T-helper 2 cell treated with Interferon-gamma antibody and Interleukin-4, amounts not matched to agents 100 ng/mL and 5 ng/mL, for 36 hours (primary cell): ENCODE results near the gene CD2AP. TPM values are rescaled to one million over a fixed set of nuclear protein-coding genes. Genes with fewer than 3 reads are reported as not detected.
"Not testable (repeated sequence)": the region's sequence is repeated elsewhere in the genome, so short reads cannot be mapped to it uniquely, and the experiment has no call there.

Experiments used
- intact Hi-C: fragments of 100-400 bp; cut with micrococcal nuclease; formaldehyde crosslinking; loops from one replicate; pipeline ENCODE4 v1.15.1; 2023
- total RNA-seq: library from RNA; stranded (reverse); gene quantifications from 2 replicates; pipeline ENCODE4 v1.2.3, GENCODE V29; 2022

CD2AP gene
- total RNA-seq, 1 donor from 2014 or later, result 30.8 TPM

DNA sequence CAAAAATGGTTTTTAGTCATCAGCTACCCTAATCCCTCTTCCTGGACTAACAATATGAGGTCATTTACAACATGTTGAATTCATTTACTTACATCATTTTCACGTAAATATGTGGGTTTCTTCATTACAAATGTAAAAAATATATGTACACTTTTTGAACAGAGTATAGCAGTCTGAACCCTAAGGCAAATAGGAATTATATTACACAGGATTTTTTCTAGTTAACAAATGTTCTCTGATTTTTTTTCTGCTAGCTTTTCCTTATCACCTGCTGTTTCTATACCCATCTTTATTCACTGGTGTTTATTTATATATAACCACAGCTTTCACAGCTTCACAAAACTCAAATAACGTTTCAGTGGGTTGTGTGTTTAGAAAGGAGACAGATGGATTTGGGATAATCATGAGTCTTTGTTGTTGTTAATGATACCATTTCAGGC lies 21.0 kb upstream of the CD2AP start:
- intact Hi-C loops, result no loop called here

DNA sequence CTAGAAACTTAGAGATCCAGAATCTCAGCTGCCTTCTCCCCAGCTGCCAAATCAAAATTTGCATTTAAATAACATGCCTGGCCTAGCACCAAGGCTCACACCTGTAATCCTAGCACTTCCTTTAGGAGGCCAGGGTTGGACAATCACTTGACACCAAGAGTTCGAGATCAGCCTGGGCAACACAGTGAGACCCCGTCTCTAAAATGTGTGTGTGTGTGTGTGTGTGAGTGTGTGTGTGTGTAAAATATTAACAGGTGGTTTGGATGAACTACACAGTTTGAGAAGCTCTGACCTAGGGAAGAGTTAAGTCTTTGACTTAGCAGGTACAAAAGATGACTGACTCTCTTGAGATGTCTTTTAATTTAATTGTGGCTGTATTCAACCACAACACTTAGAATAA lies 20.2 kb upstream of the CD2AP start:
- intact Hi-C loops, result no loop called here

DNA sequence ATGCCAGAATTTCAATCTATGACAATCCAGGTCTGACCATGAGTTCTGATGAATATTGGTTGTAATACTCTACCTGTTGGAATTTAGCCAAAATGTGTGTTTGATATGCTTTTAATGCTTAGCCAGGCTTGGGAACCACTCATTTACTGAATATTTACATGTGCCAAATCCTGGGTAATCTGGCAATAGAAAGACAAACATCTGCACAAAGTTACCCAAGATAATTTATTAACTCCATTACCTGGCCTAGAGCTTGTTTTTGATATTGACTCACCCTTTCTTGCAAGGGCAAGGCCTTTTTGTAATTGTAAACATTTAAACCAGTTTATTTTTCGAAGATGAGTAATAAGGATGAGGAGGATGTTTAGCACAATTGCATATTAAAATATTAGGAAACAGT lies 13.5 kb upstream of the CD2AP start:
- intact Hi-C loops, result no loop called here

DNA sequence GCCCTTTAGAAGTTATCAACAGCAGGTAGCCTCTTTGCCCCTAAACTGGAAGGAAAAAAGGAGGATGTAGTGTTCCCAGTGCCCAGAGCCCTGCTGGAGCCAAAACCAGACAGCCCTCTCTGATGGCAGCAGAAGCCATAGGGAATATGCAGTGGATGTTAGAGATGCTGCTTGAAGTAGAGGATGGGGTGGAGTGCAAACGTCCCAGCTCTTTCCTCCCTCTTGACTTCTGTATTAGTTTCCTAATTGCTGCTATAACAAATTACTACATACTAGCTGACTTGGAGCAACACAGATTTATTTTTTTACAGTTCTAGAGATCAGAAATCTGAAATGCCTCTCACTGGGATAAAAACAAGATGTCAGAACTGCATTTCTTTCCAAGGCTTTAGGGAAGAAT lies 12.5 kb upstream of the CD2AP start:
- intact Hi-C loops, result no loop called here

DNA sequence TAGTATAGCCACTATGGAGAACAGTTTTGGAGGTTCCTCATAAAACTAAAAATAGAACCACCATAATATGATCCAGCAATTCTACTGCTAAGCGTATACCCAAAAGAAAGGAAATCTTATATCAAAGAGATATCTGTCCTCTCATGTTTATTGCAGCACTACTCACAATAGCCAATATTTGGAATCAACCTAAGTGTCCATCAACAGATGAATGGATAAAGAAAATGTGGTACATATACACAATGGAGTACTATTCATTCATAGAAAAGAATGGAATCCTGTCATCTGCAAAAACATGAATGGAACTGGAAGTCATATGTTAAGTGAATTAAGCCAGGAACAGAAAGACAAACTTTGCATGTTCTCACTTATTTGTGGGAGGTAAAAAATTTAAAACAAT lies 5.7 kb upstream of the CD2AP start:
- intact Hi-C loops, result loop anchor here (10.0 kb wide), 3 partner anchors 133 to 1457 kb away; partner anchors contain the start of gene CLIC5

DNA sequence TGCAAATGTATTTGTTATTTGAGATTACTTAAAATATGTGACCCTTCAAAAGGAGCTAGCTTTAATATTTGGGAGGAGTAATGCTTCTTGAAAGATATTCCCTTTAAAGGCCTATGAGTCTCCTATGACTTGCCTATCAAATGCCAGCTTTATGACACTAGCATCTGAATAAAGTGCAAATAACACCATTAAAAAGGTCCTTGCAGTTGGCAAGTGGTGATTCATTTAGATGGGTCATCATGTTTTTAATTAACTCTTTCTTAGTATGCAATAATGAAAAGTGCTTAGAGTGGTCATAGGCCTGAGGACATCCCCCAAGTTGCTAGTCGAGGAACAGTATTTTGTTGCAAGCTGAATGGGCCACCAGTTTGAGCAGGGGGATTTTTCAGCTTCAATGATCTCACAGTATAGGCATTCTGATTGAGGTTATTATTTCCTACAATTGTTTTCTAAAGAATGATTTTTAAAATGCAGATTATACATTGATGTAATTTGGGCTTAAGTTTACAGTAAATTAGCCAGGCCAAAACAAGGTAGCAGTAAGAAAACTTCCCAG lies 3.7 kb upstream of the CD2AP start:
- intact Hi-C loops, result loop anchor here (10.0 kb wide), 3 partner anchors 131 to 1459 kb away; partner anchors contain the start of gene CLIC5

DNA sequence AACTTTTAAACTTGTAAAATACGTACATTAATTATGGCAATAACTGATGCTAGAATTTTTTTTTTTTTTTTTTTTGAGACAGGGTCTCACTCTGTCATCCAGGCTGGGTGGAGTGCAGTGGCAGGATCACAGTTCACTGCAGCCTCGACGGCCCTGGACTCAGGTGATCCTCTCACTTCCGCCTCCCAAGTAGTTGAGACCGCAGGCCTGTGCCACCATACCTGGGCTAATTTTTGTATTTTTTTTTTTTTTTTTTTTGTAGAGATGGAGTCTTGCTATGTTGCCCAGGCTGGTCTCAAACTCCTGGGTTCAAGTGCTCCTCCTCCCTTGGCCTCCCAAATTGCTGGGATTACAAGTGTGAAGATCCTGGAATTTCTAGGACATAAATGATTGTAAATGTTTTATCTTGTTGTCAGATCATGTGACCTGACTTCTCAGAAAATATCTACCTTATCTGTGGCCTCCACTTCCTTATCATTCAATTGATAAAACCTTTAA lies 2.2 kb upstream of the CD2AP start:
- intact Hi-C loops, result loop anchor here (5.0 to 10.0 kb wide), 4 partner anchors 77 to 1461 kb away; partner anchors contain the start of gene CLIC5

DNA sequence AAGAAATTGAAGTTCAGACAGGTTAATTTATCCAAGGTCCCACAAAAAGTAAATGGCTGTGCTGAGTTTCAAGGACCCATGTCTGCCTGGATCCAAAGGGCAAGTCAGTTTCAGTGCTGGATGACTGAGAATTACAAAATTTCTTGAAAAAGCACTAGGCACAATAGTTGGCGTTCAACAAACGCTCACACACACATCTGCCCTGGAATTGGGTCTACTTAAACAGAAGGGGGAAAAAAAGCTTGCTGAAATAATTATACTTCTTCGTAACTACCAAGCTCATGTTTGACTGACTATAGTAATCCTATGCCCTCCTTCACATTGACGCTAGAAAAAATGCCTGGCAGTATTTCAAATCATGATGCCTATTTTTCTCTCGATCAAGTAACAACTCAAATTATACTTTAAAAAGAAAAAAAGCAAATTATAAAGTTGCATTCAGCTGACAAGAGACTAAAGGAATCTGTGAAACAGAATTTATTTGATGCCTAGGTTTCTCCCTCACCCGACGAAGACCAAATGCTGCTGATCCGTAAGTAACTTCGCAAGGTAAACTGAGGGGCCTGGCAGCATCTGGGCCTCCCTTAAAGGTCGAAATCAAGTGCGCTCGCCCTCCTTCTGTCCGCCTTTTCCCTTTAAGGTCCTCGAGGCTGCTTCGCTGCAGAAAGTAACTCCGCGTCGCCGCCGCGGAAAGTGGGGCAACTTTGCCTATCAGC lies 650 bp upstream of the CD2AP start:
- intact Hi-C loops, result loop anchor here (1.0 to 10.0 kb wide), 5 partner anchors 63 to 1462 kb away; partner anchors contain the start of gene CLIC5

DNA sequence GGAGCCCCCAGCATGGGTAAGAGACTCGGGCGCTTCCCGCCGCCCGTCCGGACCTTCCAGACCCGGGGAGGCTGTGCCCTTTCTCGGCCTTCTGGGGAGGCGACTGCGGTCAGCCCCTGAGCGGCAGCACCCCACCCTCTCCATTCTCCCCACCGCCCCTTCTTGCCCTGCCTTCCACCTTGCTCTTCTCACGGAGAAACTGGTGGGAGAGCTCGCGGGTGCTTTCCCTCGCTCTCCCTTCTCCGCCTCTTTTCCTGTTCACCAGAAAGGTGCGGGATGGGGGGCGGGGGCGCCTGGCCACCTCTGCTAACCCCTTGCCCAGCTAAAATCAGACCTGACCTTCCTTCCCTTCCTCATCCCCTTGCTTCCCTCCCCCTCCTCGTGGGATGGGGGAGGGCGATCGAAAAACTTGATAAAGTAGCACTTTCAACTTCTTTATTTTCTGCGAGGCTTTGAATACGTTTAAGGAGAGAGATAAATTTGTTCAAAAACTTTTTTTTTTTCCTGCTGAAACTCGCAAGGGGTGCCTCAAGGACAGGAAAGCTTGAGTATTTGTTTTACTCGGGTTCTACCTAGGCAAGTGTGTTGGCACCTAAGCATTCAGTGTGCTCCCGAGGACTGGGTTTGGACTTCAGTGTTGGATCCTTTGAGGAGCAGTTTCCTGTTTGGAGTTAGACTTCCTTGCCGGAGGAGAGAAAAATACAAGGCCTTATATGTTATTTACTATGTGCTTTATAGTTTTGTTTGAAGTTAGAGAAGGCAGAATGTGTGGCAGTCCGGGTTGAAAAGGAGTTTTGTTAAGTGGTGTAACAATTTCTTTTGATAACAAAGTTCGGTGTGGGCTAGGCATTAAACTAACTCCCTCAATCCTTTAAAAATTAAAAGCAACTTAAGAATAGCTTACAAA lies 897 bp downstream of the CD2AP start:
- intact Hi-C loops, result loop anchor here (2.0 to 10.0 kb wide), 5 partner anchors 74 to 1984 kb away; partner anchors contain the start of genes CENPQ, CLIC5 and MMUT

DNA sequence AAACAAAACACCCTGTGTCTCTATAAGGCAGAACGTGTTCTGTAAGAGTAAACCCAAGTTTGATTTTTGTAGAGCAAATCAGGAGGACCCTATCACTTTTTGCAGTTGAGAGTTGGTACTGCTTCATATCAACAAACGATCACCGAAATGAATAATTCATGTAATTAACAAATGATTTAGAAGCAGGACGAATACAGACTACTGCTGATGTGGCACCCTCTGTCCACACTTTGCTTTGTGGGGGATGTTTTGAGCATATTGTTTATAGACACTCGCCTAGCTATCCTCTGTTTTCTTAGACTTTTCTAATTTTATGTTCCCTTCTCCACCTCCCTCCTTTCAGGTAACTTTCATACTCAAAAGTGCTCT lies 1.5 kb downstream of the CD2AP start:
- intact Hi-C loops, result loop anchor here (2.0 to 10.0 kb wide), 5 partner anchors 73 to 1984 kb away; partner anchors contain the start of genes CENPQ, CLIC5 and MMUT

DNA sequence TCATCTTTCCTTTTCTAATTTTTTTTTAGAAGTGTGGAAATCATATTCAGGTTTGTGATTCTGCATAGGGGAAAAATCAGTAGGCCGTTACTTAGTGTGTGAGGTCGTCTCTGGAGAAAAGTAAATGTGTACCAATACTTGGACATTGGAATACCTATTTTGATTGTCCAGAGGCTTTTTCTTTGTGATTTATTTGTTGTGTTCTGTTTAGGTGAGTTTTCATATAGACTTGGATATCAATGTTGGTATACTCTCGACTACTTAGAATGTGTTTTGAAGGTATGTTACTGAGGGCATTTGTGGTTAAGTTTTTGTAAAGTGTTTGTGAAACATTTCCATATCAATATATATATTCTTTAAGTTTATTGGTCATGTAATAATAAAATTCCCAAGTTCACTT lies 2.3 kb downstream of the CD2AP start:
- intact Hi-C loops, result loop anchor here (2.0 to 10.0 kb wide), 5 partner anchors 72 to 1983 kb away; partner anchors contain the start of genes CENPQ, CLIC5 and MMUT

DNA sequence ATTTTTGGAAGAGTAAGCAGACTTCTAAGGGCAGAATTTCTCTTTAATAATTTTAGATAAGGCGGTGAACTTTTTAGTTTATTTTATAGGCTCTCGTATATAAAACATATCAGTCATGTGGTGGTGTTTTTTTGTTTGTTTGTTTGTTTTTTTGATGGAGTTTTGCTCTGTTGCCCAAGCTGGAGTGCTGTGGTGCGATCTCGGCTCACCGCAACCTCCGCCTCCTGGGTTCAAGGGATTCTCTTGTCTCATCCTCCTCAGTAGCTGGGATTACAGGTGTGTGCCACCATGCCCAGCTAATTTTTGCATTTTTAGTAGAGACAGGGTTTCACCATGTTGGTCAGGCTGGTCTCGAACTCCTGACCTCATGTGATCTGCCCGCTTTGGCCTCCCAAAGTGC lies 3.6 kb downstream of the CD2AP start:
- intact Hi-C loops, result not testable (repeated sequence)

DNA sequence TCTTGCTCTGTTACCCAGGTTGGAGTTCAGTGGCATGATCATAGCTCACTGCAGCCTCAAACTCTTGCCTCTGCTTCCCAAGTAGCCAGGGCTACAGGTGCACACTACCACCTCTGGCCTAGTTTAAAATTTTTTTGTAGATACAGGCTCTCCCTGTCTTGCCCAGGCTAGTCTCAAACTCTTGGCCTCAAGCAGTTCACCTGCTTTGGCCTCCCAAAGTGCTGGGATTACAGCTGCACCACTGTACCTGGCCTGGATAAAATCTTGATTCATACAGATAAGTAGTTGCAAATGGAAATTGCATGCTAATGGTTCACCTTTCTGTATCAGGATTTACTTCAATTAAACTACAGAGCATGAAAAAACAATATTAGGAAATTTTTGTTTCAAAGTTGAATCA lies 4.2 kb downstream of the CD2AP start:
- intact Hi-C loops, result no loop called here

DNA sequence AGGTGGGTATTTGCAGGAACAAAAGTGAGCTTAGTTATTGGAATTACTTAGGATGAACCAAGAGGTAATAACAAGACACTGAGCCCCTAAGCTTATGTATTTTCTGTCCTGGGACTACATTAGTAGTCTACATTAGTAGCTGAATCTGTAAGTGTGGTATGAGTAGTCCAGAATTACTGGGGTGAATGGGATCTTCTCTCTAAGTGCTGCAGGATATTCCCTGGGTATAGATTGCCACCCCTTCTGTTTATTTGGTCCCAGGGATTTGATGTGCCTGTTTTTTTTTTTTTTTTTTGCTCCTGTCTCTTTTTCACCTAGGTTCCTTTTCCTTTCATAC lies 5.9 kb downstream of the CD2AP start:
- intact Hi-C loops, result no loop called here

DNA sequence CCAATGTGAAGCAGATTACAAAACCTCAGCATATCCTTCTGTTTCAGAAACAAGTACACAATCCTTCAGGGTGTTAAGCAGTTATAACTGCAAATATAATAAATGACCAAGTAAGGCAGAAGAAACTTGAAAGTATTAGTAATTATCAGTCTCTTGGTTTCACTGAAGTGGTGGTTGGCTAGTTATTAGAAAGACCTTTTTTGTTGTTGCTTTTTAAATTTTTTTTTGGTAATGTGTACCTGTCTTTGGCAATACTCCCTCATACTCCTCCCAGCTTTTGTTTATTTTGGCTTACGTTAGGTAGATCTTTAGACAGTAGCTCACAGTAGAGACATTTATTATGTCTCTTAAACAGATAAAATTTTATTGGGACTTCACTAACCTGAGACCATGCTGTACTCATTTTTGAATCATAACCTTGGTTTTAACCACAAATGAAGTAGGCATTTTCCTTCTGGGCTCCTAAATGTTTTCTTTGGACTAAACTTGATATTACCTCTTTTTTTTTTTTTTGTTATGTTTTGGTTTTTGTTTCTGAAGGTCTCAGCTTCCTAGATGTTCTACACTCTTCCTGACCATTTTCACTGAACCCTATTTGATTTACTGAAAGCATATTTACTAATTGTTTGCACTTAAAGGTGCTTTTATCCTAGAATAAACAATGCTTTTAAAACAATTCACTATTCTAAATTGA lies 6.4 kb downstream of the CD2AP start:
- intact Hi-C loops, result no loop called here

DNA sequence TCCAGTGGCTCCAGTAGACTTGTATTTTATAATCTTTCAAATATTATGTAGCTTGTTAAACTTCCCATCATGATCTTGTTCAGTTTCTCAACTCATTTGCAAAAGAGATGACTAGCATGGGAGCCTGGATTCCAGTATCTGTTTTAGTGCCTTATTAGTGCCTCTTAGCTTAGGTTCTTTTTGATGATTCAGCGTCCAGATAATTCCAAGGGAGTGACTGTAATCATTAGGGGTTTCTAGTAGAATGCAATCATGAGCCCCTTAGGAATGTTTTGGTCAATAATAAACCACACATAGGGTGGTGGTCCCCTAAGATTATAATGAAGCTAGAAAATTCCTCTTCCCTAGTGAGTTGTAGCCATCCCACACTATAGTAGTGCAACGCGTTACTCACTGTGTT lies 7.0 kb downstream of the CD2AP start:
- intact Hi-C loops, result no loop called here

DNA sequence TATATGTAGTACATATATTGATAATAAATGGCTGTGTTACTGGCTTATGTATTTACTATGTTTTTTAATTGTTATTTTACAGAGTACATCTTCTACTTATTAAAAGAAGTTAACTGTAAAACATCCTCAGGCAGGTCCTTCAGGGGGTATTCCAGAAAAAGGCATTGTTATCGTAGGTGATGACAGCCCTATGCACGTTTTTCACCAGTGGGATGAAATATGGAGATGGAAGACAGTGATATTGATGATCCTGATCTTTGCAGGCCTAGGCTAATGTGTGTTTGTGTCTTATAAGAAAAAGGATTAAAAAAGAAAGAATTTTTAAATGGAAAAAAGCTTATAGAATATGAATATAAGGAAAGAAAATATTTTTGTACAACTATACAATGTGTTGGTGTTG lies 7.5 kb downstream of the CD2AP start:
- intact Hi-C loops, result no loop called here

DNA sequence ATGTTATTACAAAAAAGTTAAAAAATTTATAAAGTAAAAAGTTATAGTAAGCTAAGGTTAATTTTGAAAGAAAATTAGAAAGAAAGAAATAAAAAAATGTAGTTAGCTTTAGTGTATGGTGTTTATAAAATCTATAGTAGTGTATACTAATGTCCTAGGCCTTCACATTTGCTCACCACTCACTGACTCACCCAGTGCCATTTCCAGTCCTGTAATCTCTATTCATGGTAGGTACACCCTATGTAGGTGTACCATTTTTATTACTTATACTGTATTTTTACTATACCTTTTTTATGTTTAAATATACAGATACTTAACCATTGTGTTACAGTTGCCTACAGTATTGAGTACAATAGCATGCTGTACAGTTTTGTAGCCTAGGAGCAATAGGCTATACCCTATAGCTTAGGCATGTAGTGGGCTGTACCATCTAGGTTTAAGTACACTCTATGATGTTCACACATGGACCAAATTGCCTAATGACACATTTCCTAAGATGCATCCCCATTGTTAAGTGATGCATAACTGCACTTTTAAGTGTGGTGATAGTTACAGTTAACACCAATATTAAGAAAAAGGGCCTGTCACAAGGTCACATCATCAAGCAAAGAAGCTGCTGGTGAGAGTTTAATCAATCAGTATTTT lies 8.0 kb downstream of the CD2AP start:
- intact Hi-C loops, result no loop called here

DNA sequence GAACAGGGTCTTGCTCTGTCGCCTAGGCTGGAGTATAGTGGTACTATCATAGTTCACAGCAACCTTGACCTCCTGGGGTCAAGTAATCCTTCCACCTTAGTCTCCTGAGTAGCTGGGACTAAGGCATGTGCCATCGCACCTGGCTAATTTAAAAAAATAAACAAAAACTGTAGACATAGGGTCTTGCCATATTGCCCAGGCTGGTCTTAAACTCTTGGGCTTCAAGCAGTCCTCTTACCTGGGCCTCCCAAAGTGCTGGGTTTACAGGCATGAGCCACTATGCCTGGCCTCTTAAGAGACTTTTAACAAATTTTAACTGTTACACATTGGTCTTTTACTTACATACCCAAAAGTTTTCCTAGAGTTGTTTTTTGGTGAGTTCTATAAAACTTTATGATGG lies 12.4 kb downstream of the CD2AP start:
- intact Hi-C loops, result no loop called here

DNA sequence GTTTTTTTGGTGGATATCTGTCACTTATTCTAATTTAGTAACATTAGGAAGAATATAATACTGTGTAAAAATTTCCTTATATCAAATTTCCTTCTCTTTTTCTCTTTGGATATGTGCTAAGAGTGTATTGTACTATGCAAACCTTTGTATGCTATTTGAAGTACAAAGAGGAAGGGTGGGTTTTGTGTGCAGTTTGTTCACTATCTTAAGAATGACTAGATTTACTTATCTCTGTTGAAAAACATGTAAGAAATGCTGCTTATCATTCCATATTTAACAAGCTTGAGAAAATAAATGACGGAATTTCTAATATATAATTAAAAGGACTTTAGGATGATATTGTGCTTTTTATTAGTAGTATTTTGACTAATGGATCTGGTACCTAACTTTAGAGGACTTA lies 13.1 kb downstream of the CD2AP start:
- intact Hi-C loops, result no loop called here

DNA sequence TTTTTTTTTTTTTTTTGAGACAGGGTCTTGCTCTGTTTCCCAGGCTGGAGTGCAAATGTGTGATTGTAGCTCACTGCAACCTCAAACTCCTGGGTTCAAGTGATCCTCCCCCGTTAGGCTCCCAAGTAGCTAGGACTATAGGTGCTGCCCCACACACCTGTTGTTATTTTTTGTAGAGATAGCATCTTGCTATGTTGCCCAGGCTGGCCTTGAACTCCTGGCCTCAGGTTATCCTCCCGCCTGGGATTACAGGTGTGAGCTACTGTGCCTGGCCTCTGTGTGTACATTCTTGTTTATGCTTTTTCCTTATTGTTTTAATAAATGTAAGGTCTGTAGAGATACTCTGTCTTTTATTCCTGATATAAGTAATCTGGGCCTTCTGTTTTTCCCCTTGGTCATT lies 14.8 kb downstream of the CD2AP start:
- intact Hi-C loops, result no loop called here
